GM15510 (cell line): ENCODE data around the gene FAM171A2.

ENCODE experiments used
- POLR2A ChIP-seq: IDR thresholded peaks from 3 replicates; pipeline ENCODE4 v1.6.1; 2011; ENCODE audit warnings: borderline replicate concordance; ENCODE audit not compliant: insufficient read length; ENCODE audit errors: extremely low read depth

The FAM171A2 gene

GRCh38 chr17:44386182-44386525 lies 22.5 kb upstream of the FAM171A2 start:
- TF ChIP-seq POLR2A: no peak

- TF ChIP-seq POLR2A: no peak
Observed at GRCh38 chr17:44385287-44386181, 21.9 kb upstream of the FAM171A2 start.

DNA sequence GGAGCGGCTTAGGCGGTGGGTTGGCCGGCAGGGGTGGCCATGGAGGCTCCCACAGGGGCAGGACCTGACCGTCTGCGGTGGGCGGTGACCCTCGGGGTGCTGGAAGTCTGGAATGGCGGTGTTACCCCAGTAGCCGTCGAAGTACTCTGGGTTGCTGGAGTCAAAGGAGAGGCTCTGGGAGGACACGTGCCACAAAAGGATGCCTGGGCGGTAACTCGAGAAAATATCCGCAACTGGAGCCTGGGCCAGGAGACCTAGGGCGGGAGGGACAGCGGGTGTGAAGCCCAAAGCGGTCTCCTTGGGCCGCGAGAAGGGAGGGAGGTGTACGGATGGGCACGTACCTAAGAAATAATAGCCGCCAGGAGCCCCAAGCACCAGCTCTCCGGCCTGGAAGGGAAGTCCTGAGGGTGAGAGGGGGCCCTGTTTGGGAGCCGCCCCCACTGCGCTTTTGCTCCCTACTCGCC lies 21.2 kb upstream of the FAM171A2 start:
- TF ChIP-seq POLR2A: no peak

- TF ChIP-seq POLR2A: no peak
Observed at GRCh38 chr17:44384281-44384822, 20.7 kb upstream of the FAM171A2 start.

DNA sequence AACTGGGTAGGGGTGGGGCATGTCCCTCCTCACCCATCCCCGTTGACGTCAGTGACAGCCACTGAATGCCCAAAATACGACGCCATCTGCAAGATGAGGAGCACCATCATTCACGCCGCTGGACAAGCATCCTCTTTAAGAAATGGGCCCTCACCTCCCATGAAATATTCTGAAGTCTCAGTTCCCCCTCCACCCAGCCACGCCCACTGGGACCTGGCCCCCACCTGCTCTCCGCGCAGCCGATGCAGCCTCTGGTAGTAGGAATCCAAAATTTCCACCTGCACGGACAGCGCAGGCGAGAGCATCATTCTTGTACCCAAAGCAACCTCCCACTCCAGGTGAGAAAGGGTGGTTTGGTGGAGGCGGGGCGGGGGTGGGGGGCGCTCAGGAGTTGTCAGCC lies 20.2 kb upstream of the FAM171A2 start:
- TF ChIP-seq POLR2A: no peak

GRCh38 chr17:44383363-44383762 lies 19.7 kb upstream of the FAM171A2 start:
- no peak for TF ChIP-seq POLR2A

DNA sequence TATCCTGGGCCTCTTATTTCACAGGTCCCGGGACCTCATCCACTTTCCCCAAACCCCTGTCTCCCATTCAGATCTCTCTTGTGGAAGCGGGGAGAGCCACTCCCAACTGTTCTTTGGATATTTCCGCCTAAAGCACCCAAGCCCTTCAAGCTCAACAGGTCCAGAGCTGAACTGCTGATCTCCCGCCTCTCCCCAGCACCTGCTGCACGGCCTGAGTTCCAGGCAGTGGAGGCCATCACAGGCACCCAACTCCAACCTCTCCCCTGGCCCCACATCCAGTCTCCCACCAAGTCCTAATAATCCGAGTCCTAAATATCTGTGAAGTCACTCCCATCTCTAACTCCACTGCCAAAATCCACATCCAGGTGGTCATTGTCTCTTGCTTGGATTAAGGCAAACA lies 19.3 kb upstream of the FAM171A2 start:
- TF ChIP-seq POLR2A: no peak

GRCh38 chr17:44381810-44382305 lies 18.2 kb upstream of the FAM171A2 start:
- no peak for TF ChIP-seq POLR2A

GRCh38 chr17:44380767-44381166 lies 17.1 kb upstream of the FAM171A2 start:
- no peak for TF ChIP-seq POLR2A

GRCh38 chr17:44379887-44380286 lies 16.2 kb upstream of the FAM171A2 start:
- TF ChIP-seq POLR2A: no peak

- TF ChIP-seq POLR2A: no peak
Observed at GRCh38 chr17:44378171-44378705, 14.6 kb upstream of the FAM171A2 start.

GRCh38 chr17:44376779-44377178 lies 13.1 kb upstream of the FAM171A2 start:
- TF ChIP-seq POLR2A: no peak

DNA sequence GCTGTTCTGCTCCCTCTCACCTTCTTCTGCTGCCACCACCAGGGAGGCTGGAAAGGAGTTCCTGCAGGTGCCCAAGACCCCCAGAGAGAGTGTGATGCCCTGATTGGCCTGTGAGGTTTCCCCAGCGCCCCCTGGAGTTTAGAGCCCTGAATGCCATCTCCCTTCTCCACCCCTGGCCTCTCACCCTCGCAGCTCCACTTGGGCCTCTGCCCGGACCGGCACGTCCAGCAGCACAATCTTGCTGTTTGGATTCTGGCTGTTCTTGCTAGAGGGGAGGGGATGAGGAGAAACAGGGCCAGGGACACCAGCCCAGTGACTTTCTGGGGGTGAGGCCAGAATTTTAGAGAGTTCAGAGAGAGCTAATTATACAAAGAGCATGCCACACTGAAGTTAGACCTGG lies 12.5 kb upstream of the FAM171A2 start:
- no peak for TF ChIP-seq POLR2A

DNA sequence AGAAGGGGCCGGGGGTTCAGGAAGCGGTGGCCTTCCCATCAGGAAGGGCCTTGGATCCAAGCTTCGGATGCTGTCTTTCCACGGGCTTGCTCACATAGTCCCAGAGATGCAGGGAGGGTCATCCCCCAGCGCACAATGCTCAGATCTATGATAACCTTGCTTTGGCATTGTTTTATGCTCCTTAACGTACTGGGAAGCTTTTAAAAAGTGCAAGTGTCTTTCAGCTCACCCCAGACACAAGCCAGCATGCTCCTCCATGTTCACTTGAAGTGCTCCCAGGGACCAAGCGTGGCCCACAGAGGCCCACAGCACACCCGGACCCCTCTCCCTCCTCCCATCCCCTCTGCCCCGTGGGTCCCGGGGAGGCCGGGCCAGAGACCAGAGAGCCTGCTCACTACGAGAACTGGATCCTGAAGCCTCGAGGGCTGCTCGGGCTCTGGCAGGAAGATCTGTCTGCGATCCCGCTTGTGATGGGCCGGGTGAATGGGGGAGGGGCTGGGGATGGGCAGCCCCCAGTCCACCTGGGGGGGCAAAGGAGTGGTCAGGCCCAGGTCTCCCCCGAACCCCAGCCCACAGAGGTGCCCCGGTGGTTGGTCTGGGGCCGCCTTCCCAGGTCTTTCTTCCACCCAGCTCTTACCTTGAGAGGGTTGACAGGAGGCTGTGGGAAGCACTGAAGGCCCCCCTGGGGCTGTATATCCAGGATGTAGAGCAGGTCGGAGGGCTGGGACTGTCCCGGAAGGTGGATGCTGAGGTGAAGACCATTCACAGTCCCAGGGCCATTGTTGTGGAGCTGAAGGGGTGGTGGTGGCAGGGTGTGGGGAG lies 11.8 kb upstream of the FAM171A2 start:
- no peak for TF ChIP-seq POLR2A
